ENCODE measurements around the gene CKB. TPM values are rescaled to one million over a fixed set of nuclear protein-coding genes. Genes with fewer than 3 reads are reported as not detected.
A peak's percentile ranks its signal among the peaks of the same experiment; 100 is the strongest.

CKB gene
- total RNA-seq, 2 donors from 2014 or later, result 2.6 to 9.4 TPM

- DNase-seq (ENCODE audit: low spot score in 2 of 2) (no peak), ATAC-seq (no peak)
- H3K36me3 Mint-ChIP-seq, result no peaks in the 10 kb centered on the region
- H3K27ac Mint-ChIP-seq, result peak overlapping the region; percentile 20 to 44
- H3K9me3 Mint-ChIP-seq, result no peaks in the 10 kb centered on the region
These were observed 11.6 kb downstream of the CKB start for GRCh38 chr14:103510724-103511693.

DNA sequence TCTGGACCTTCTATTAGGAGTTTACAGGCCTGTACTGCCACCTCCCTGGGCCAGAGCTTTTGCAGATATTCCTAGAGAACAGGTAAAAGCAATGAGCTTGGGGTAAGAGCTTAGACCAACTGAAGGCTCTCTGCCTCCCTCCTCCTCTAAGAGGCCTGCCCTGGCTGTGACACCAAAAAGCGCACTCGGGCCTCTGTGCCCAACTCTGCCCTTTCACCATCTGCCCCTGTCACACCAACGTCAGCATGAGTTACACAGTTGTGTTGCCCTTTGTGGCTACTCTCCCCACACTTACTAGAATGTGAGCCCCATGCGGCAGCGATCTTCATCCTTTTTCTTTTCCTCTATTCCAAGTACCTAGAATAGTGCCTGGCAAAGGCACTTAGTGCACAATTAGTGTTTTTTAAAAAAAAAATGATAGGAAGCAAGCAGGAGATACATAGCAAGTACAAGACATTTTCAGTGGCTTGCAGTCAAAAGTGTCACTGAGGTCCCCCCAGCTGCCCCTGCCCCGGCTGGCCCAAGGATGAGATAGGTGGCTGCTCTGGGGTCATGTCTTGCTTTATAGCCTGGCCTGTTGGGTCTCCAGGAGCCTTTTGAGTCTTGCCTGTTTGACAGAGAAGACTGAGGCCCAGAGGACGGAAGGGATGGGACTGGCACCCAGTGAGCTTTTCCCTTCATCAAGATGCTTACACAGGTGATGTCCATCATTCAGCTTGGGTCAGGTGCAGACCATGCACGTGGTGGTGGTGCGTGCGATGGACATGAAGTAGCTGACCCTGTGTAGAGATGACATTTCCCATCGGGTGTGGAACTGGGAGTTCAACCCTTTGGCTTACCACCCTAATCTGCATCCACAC, 12.5 kb downstream of the CKB start:
- no peak overlapping the region for H3K27ac Mint-ChIP-seq
- no peak for ATAC-seq
- DNase-seq (ENCODE audit: low spot score in 2 of 2), result no peak

GRCh38 chr14:103508521-103509329, 13.9 kb downstream of the CKB start:
- ATAC-seq (no peak), DNase-seq (ENCODE audit: low spot score in 2 of 2) (no peak)
- Mint-ChIP-seq H3K27ac (no peak overlapping the region), H3K36me3 (no peaks in the 10 kb centered on the region), H3K9me3 (no peaks in the 10 kb centered on the region)

More for the DNA sequence above, 12.5 kb downstream of the CKB start:
- no peaks in the 10 kb centered on the region for H3K36me3 Mint-ChIP-seq
- no peaks in the 10 kb centered on the region for H3K9me3 Mint-ChIP-seq

GRCh38 chr14:103507751-103508150, 14.9 kb downstream of the CKB start:
- ATAC-seq (no peak), DNase-seq (ENCODE audit: low spot score in 2 of 2) (no peak)
- no peaks in the 10 kb centered on the region for H3K9me3 Mint-ChIP-seq
- peaks cover 0 to 4% of the 10 kb centered on the region in 2 donors for H3K36me3 Mint-ChIP-seq
- H3K27ac Mint-ChIP-seq, result no peak overlapping the region

GRCh38 chr14:103504991-103505565, 17.6 kb downstream of the CKB start:
- Mint-ChIP-seq H3K36me3 (peaks cover 0 to 5% of the 10 kb centered on the region in 2 donors), H3K27ac (peak overlapping the region; percentile 21 to 92), H3K9me3 (no peaks in the 10 kb centered on the region)
- no peak for DNase-seq (ENCODE audit: low spot score in 2 of 2)
- ATAC-seq, result peak in 1 of 2 donors; percentile 13

DNA sequence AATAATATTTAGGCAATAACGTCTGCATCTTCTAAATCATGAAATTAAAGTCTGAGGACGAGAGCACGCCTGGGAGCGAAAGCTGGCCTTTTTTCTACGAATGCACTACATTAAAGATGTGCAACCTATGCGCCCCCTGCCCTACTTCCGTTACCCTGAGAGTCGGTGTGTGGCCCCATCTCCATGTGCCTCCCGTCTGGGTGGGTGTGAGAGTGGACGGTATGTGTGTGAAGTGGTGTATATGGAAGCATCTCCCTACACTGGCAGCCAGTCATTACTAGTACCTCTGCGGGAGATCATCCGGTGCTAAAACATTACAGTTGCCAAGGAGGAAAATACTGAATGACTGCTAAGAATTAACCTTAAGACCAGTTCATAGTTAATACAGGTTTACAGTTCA, 19.3 kb downstream of the CKB start:
- DNase-seq (ENCODE audit: low spot score in 2 of 2) (no peak), ATAC-seq (no peak)
- no peaks in the 10 kb centered on the region for H3K9me3 Mint-ChIP-seq
- H3K27ac Mint-ChIP-seq, result no peak overlapping the region
- peaks cover 0 to 5% of the 10 kb centered on the region in 2 donors for H3K36me3 Mint-ChIP-seq

GRCh38 chr14:103502877-103503276, 19.8 kb downstream of the CKB start:
- H3K36me3 Mint-ChIP-seq, result peaks cover 0 to 5% of the 10 kb centered on the region in 2 donors
- no peak for ATAC-seq

DNA sequence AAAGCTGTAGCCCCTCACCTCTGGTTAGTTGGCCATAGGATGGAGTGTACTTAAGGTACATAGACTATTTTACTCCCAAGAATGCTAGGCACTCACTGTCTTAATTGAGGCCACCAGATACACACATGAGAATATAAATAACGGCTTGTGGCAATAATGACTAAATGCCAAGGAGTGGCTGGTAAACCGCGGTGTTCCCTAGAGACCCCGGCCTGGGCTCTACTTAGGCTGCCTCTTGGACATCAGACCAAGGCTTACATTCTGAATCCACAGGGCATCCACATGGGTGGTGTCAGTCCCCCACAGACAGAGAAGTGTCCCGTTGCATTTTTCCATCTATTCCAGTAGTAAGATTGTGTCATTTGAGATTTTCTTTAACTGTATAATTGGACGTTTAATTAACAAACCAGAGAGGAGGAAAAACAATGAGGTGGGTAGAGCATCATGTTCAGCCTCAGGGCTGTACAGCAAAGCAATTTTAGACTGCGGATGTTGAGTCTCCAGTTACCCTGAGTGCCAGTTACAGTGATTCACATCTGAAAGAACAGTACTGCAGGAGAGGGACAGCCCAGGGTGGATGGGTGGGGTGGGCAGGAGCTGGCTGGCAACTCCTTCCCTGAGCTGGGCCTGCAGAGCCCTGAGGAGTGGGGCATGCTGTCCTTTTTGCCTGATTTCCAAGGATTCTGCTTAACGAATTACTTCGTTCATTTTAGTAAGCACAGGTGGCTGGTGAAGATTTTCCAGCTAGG, 20.5 kb downstream of the CKB start:
- DNase-seq (ENCODE audit: low spot score in 2 of 2) (no peak), ATAC-seq (no peak)
- Mint-ChIP-seq H3K27ac (peak overlapping the region in 1 of 2 donors; percentile 33), H3K36me3 (peaks cover 0 to 5% of the 10 kb centered on the region in 2 donors), H3K9me3 (no peaks in the 10 kb centered on the region)

More at GRCh38 chr14:103502877-103503276, 19.8 kb downstream of the CKB start:
- Mint-ChIP-seq H3K27ac (peak overlapping the region in 1 of 2 donors; percentile 33), H3K9me3 (no peaks in the 10 kb centered on the region)
- DNase-seq (ENCODE audit: low spot score in 2 of 2), result no peak

DNA sequence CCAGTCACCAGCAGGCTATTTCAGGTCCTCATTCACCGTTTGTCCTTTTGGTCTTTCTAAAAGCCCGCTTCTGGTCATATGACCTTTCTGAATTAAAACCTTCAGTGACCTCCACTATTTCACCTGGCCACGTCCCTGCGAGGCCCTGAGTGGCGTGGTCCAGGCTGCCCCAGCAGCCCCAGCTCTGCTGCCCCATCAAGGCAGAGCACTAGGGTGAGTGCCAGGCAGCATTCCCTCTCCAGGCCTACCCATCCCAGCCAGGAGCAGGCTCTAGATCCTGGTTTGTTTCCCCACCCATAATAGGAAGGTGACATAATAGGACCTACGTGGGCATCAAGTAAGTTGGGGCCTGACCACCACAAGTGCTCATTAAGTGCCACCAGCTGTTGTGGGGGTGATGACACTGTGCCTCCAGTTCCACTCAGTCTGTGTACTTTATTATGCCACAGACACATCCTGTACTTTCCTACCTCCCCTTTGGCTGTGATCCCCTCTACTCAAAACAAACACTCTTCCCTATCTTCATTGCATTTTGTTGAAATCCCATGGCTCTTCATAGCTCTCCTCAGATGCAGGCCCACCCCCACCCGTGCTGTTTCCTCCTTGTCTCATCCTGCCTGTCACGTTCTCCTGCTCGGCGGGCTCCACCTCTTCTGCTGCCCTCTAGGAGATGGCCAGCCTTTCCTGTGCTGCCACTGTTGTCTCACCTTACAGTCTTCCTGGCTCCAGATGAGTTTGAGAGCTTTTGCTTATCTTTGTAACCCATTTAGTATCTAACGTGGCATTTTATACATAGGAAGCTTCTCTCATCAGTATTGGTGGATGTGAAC, 21.4 kb downstream of the CKB start:
- H3K9me3 Mint-ChIP-seq, result no peaks in the 10 kb centered on the region
- H3K27ac Mint-ChIP-seq, result peak overlapping the region in 1 of 2 donors; percentile 72
- ATAC-seq (no peak), DNase-seq (ENCODE audit: low spot score in 2 of 2) (no peak)
- H3K36me3 Mint-ChIP-seq, result peaks cover 0 to 5% of the 10 kb centered on the region in 2 donors

- peaks cover 0 to 5% of the 10 kb centered on the region in 2 donors for H3K36me3 Mint-ChIP-seq
- ATAC-seq (peak; percentile 82 to 87), DNase-seq (ENCODE audit: low spot score in 2 of 2) (peak in 1 of 2 donors; percentile 82)
- H3K27ac Mint-ChIP-seq, result no peak overlapping the region
- no peaks in the 10 kb centered on the region for H3K9me3 Mint-ChIP-seq
These were observed 22.3 kb downstream of the CKB start for GRCh38 chr14:103500148-103500990.

DNA sequence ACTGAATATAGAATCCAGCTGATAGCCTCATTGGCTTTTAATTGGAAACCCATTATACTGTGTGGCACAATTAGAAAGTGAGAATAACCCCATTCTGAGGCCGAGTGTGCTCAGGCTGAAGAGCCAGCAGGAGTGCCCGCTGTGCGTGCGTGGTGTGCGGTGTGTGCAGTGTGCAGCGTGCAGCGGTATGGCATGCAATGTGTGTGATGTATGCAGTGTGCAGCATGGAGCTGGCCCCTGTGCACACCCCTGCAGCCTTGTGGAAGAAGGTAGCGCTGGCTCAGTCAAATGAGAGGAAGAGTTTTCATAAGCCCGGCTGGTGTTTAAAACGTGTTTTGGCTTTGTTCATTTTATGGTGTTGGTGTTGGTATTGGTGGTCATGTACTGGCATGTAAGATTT, 22.9 kb downstream of the CKB start:
- peak; percentile 30 to 40 for ATAC-seq
- Mint-ChIP-seq H3K36me3 (peaks cover 0 to 5% of the 10 kb centered on the region in 2 donors), H3K27ac (no peak overlapping the region), H3K9me3 (no peaks in the 10 kb centered on the region)
- no peak for DNase-seq (ENCODE audit: low spot score in 2 of 2)

GRCh38 chr14:103496776-103497175, 25.9 kb downstream of the CKB start:
- no peaks in the 10 kb centered on the region for H3K36me3 Mint-ChIP-seq
- H3K9me3 Mint-ChIP-seq, result no peaks in the 10 kb centered on the region
- H3K27ac Mint-ChIP-seq, result no peak overlapping the region
- ATAC-seq, result no peak
- no peak for DNase-seq (ENCODE audit: low spot score in 2 of 2)

GRCh38 chr14:103495854-103496253, 26.8 kb downstream of the CKB start:
- no peak overlapping the region for H3K27ac Mint-ChIP-seq
- no peak for DNase-seq (ENCODE audit: low spot score in 2 of 2)
- no peak for ATAC-seq
- H3K9me3 Mint-ChIP-seq, result no peaks in the 10 kb centered on the region
- no peaks in the 10 kb centered on the region for H3K36me3 Mint-ChIP-seq
